Measurements from ENCODE around the gene FKBP4. TPM values are rescaled to one million over a fixed set of nuclear protein-coding genes. Genes with fewer than 3 reads are reported as not detected.

Gene FKBP4
- total RNA-seq, 1 donor from 2014 or later, result 94.7 TPM

DNA sequence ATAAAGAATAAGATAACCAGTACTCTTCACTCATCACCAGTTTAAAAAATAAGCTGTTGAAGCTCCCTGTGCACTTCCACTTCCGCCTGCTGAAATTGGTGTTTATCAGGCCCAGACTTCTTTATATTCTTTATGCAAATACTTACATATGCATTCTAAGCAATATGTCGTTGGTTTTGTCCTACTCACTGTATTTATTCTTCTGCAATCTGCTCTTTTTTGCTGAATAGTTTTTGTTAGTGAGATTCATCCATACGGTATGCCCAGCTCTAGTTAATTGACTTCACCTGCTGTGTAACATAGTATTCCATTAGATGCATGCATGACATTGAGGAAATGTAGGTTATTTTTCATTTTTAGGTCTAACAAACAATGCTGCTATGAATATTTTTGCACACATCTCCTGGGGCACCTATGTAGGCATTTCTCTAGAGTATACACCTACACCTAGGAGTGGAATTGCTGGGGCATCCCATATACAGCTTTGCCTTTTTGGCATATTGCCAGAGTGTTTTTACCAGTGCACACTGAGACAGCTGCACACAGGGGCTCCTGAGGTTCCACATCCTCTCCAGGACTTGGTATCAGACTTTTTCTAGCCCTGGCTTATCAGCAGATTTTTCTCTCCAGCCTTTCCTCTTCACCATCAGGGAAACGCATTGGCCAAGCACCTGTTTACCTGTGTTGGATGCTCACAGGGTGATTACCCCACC is 41.1 kb downstream of the FKBP4 start:
- CTCF ChIA-PET, result no interaction called here
- TF ChIP-seq CTCF (IDR thresholded peaks at IDR 0.05), result no peak
- intact Hi-C loops (cut with micrococcal nuclease), result no loop called here
- no peak overlapping the region for H3K4me3 Mint-ChIP-seq
- no peaks in the 10 kb centered on the region for H3K9me3 Mint-ChIP-seq
- ATAC-seq (ENCODE audit: low read depth) (no peak), DNase-seq (no peak)
- no peak overlapping the region for H3K27ac Mint-ChIP-seq
- peaks cover 42% of the 10 kb centered on the region for H3K36me3 Mint-ChIP-seq (ENCODE audit: low read depth)
- peaks cover 4% of the 10 kb centered on the region for H3K4me1 Mint-ChIP-seq
- POLR2A ChIA-PET, result no interaction called here
- no peaks in the 10 kb centered on the region for H3K27me3 Mint-ChIP-seq

DNA sequence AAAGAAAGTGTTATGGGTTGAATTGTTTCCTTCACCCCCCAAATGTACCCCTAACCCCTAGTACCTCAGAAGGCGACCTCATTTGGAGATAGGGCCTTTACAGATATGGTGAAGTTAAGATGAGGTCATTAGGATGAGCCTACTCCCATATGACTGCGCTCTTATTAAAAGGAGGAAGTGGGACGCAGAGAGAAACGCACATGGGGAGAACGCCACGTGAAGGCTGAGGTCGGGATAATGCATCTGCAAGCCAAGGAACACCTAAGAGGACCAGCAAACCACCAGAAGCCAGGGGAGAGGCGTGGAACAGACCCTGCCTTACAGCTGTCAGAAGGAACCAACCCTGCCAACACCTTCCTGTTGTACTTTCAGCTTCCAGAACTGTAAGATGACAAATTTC is 41.8 kb downstream of the FKBP4 start:
- POLR2A ChIA-PET, result no interaction called here
- no peak overlapping the region for H3K4me3 Mint-ChIP-seq

GRCh38 chr12:2841056-2841650 is 46.4 kb downstream of the FKBP4 start:
- H3K4me3 Mint-ChIP-seq, result no peak overlapping the region
- ATAC-seq (ENCODE audit: low read depth), result no peak
- no peak for TF ChIP-seq CTCF (IDR thresholded peaks at IDR 0.05)
- POLR2A ChIA-PET, result no interaction called here
- DNase-seq, result no peak
- no peak overlapping the region for H3K27ac Mint-ChIP-seq
- no peaks in the 10 kb centered on the region for H3K9me3 Mint-ChIP-seq
- intact Hi-C loops (cut with micrococcal nuclease), result no loop called here
- CTCF ChIA-PET, result no interaction called here
- no peaks in the 10 kb centered on the region for H3K27me3 Mint-ChIP-seq
- no peaks in the 10 kb centered on the region for H3K4me1 Mint-ChIP-seq
- peaks cover 54% of the 10 kb centered on the region for H3K36me3 Mint-ChIP-seq (ENCODE audit: low read depth)

More for the DNA sequence above, 41.8 kb downstream of the FKBP4 start:
- DNase-seq, result no peak
- Mint-ChIP-seq H3K27ac (no peak overlapping the region), H3K4me1 (peaks cover 4% of the 10 kb centered on the region), H3K27me3 (no peaks in the 10 kb centered on the region), H3K9me3 (no peaks in the 10 kb centered on the region), H3K36me3 (ENCODE audit: low read depth) (peaks cover 41% of the 10 kb centered on the region)
- CTCF ChIA-PET, result no interaction called here
- ATAC-seq (ENCODE audit: low read depth), result no peak
- intact Hi-C loops (cut with micrococcal nuclease), result no loop called here
- TF ChIP-seq CTCF (IDR thresholded peaks at IDR 0.05), result no peak

DNA sequence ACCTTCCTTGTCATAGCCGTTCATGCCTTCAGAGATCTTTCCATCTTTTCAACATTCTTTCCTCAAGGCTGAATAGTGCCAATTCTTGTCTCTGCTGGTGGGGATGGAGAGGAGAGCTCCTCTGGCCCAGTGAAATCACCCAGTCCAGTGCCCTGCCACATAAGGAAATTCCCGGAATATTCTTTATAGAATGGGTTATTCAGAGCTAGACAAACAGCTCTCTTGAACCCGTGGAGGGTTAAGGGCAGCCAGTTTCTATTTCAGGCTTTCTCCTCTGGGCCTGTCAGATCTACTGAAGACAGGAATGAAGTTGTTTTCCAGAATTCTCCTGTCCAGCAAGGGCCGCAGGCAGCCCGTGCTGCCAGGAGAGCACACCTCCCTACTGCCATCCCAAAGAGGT is 48.2 kb downstream of the FKBP4 start:
- peaks cover 59% of the 10 kb centered on the region for H3K36me3 Mint-ChIP-seq (ENCODE audit: low read depth)
- no peak for TF ChIP-seq CTCF (IDR thresholded peaks at IDR 0.05)
- H3K9me3 Mint-ChIP-seq, result no peaks in the 10 kb centered on the region
- no peak for DNase-seq
- intact Hi-C loops (cut with micrococcal nuclease), result no loop called here
- H3K4me3 Mint-ChIP-seq, result no peak overlapping the region
- ATAC-seq (ENCODE audit: low read depth), result no peak
- no peaks in the 10 kb centered on the region for H3K27me3 Mint-ChIP-seq
- CTCF ChIA-PET, result no interaction called here
- POLR2A ChIA-PET, result no interaction called here
- no peaks in the 10 kb centered on the region for H3K4me1 Mint-ChIP-seq
- no peak overlapping the region for H3K27ac Mint-ChIP-seq

DNA sequence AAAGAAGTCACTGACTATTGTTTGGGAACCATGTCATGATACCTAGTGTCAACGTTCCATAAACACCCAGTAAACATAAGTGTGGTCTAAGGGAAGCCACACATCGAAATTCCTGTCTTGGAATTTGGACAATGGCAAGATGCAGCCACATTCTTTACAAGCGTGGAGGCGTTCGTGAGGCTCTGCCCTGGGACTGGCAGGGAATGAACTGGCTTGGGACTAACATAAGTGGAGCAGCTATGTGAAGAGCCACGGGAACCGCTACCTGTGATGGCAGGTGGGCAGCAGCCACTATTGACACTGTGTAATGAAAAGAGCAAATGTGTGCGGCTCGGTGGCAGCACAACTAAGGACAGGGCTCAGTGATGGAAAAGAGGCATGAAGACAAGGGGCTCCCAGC is 50.0 kb downstream of the FKBP4 start:
- Mint-ChIP-seq H3K9me3 (no peaks in the 10 kb centered on the region), H3K27me3 (no peaks in the 10 kb centered on the region), H3K4me1 (no peaks in the 10 kb centered on the region), H3K4me3 (no peak overlapping the region), H3K36me3 (ENCODE audit: low read depth) (peaks cover 60% of the 10 kb centered on the region), H3K27ac (no peak overlapping the region)
- intact Hi-C loops (cut with micrococcal nuclease), result no loop called here
- POLR2A ChIA-PET, result no interaction called here
- TF ChIP-seq CTCF (IDR thresholded peaks at IDR 0.05), result no peak
- no peak for DNase-seq
- CTCF ChIA-PET, result interaction anchor here (1.8 to 1.9 kb wide), 3 partner anchors 100 to 197 kb away, joined by 5 to 10 read pairs (median 7); no protein-coding TSS in a partner anchor
- ATAC-seq (ENCODE audit: low read depth), result no peak
